Ishikawa (cell line): ENCODE measurements around the gene GBX2.

Source experiments
- CEBPB ChIP-seq: IDR thresholded peaks from 2 replicates; pipeline ENCODE4 v1.6.1; 2012
- CREB1 ChIP-seq: IDR thresholded peaks from 2 replicates; pipeline ENCODE4 v1.6.1; 2012; ENCODE audit warnings: low read depth
- EGR1 ChIP-seq: IDR thresholded peaks from 2 replicates; pipeline ENCODE4 v1.6.1; 2012
- EP300 ChIP-seq: IDR thresholded peaks from 2 replicates; pipeline ENCODE4 v1.6.1; 2012; ENCODE audit warnings: borderline replicate concordance
- FOXM1 ChIP-seq: IDR thresholded peaks from 2 replicates; pipeline ENCODE4 v1.6.1; 2012; ENCODE audit warnings: low read depth, borderline replicate concordance
- NFIC ChIP-seq: IDR thresholded peaks from 2 replicates; pipeline ENCODE4 v1.6.1; 2012
- RAD21 ChIP-seq: IDR thresholded peaks from 2 replicates; pipeline ENCODE4 v1.6.1; 2012; ENCODE audit warnings: low read depth
- REST ChIP-seq: IDR thresholded peaks from 2 replicates; pipeline ENCODE4 v1.6.1; 2012; ENCODE audit warnings: low read depth, mild to moderate bottlenecking
- TAF1 ChIP-seq: IDR thresholded peaks from 2 replicates; pipeline ENCODE4 v1.6.1; 2012; ENCODE audit warnings: low read depth, mild to moderate bottlenecking
- TCF12 ChIP-seq: IDR thresholded peaks from 2 replicates; pipeline ENCODE4 v1.6.1; 2012; ENCODE audit warnings: low read depth
- TEAD4 ChIP-seq: IDR thresholded peaks from 2 replicates; pipeline ENCODE4 v1.6.1; 2012
- YY1 ChIP-seq: IDR thresholded peaks from 2 replicates; pipeline ENCODE4 v1.6.1; 2012; ENCODE audit warnings: low read depth
- ZBTB7A ChIP-seq: IDR thresholded peaks from 2 replicates; pipeline ENCODE4 v1.6.1; 2012; ENCODE audit warnings: low read depth
- TF ChIP-seq, protein P1 (sequence below): IDR thresholded peaks from 2 replicates; pipeline ENCODE4 v1.6.1; 2012
- TF ChIP-seq, protein P2 (sequence below): IDR thresholded peaks from 2 replicates; pipeline ENCODE4 v1.6.1; 2012

GBX2 gene

GRCh38 chr2:236204953-236205352 is 36.8 kb upstream of the GBX2 start:
- TF ChIP-seq REST: no peak
- no peak for TF ChIP-seq EP300
- TF ChIP-seq, protein P1, sequence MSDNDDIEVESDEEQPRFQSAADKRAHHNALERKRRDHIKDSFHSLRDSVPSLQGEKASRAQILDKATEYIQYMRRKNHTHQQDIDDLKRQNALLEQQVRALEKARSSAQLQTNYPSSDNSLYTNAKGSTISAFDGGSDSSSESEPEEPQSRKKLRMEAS: no peak
- TF ChIP-seq RAD21: no peak
- TF ChIP-seq TEAD4: no peak
- TF ChIP-seq CREB1: no peak
- no peak for TF ChIP-seq EGR1
- no peak for TF ChIP-seq YY1
- no peak for TF ChIP-seq FOXM1

GRCh38 chr2:236200378-236200777 is 32.2 kb upstream of the GBX2 start:
- TF ChIP-seq, protein P1: no peak
- TF ChIP-seq TAF1 (no peak), EGR1 (no peak), TEAD4 (no peak), YY1 (no peak), EP300 (no peak), CEBPB (no peak), CREB1 (no peak), RAD21 (no peak)

- TF ChIP-seq, protein P1: no peak
- TF ChIP-seq CREB1 (no peak), NFIC (no peak), ZBTB7A (no peak), CEBPB (no peak), RAD21 (no peak), TAF1 (no peak), REST (no peak), EP300 (no peak), YY1 (no peak), EGR1 (no peak), FOXM1 (no peak), TCF12 (no peak), TEAD4 (no peak)
- TF ChIP-seq, protein P2, sequence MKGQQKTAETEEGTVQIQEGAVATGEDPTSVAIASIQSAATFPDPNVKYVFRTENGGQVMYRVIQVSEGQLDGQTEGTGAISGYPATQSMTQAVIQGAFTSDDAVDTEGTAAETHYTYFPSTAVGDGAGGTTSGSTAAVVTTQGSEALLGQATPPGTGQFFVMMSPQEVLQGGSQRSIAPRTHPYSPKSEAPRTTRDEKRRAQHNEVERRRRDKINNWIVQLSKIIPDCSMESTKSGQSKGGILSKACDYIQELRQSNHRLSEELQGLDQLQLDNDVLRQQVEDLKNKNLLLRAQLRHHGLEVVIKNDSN: no peak
These were observed 28.2 kb upstream of the GBX2 start for GRCh38 chr2:236196366-236196765.

GRCh38 chr2:236195726-236196125 is 27.5 kb upstream of the GBX2 start:
- TF ChIP-seq, protein P2: no peak
- TF ChIP-seq YY1 (no peak), FOXM1 (no peak)

- TF ChIP-seq CEBPB (no peak), TAF1 (no peak), EP300 (no peak), CREB1 (no peak), TCF12 (no peak), NFIC (no peak), EGR1 (no peak), FOXM1 (no peak), ZBTB7A (no peak), YY1 (no peak), REST (no peak), RAD21 (no peak), TEAD4 (no peak)
- TF ChIP-seq, protein P1: no peak
- TF ChIP-seq, protein P2: no peak
These were observed 26.6 kb upstream of the GBX2 start for GRCh38 chr2:236194786-236195185.
